HG03571 (cell line): Measurements from ENCODE around the gene IL6.
"Not testable (repeated sequence)": the region's sequence is repeated elsewhere in the genome, so short reads cannot be mapped to it uniquely, and the experiment has no call there.

Experiments used
- ATAC-seq: cut with Tn5 transposase; IDR thresholded peaks from one replicate; pipeline ENCODE4 v1.9.1; 2021; ENCODE audit not compliant: unreplicated experiment

Gene IL6

GRCh38 chr7:22726907-22727713 is at the start of gene IL6:
Gene IL6 (plus strand): TSS chr7:22727200. CDS start chr7:22727263, 63 bp downstream.
- ATAC-seq: no peak

- not testable (repeated sequence) for ATAC-seq
Observed at GRCh38 chr7:22677263-22677662, 49.7 kb upstream of the IL6 start.

- no peak for ATAC-seq
Observed at GRCh38 chr7:22677680-22678079, 49.3 kb upstream of the IL6 start.

- ATAC-seq: no peak
Observed at GRCh38 chr7:22680482-22680911, 46.5 kb upstream of the IL6 start.

- ATAC-seq: no peak
Observed at GRCh38 chr7:22681312-22681711, 45.7 kb upstream of the IL6 start.

- ATAC-seq: no peak
Observed at GRCh38 chr7:22681852-22682657, 44.9 kb upstream of the IL6 start.

- no peak for ATAC-seq
Observed at GRCh38 chr7:22683379-22683778, 43.6 kb upstream of the IL6 start.

GRCh38 chr7:22686620-22687019 is 40.4 kb upstream of the IL6 start:
- ATAC-seq: no peak

- ATAC-seq: no peak
Observed at GRCh38 chr7:22688084-22688483, 38.9 kb upstream of the IL6 start.

- ATAC-seq: not testable (repeated sequence)
Observed at GRCh38 chr7:22688934-22689333, 38.1 kb upstream of the IL6 start.

GRCh38 chr7:22694597-22695207 is 32.3 kb upstream of the IL6 start:
- peak; percentile 38 for ATAC-seq

GRCh38 chr7:22695476-22696132 is 31.4 kb upstream of the IL6 start:
- no peak for ATAC-seq

- ATAC-seq: no peak
Observed at GRCh38 chr7:22696541-22697228, 30.3 kb upstream of the IL6 start.

GRCh38 chr7:22697322-22697859 is 29.6 kb upstream of the IL6 start:
- ATAC-seq: no peak

GRCh38 chr7:22697876-22698606 is 29.0 kb upstream of the IL6 start:
- ATAC-seq: peak; percentile 71

GRCh38 chr7:22698767-22699166 is 28.2 kb upstream of the IL6 start:
- no peak for ATAC-seq

- no peak for ATAC-seq
Observed at GRCh38 chr7:22700559-22701002, 26.4 kb upstream of the IL6 start.

- ATAC-seq: no peak
Observed at GRCh38 chr7:22702516-22702915, 24.5 kb upstream of the IL6 start.

GRCh38 chr7:22703107-22703855 is 23.7 kb upstream of the IL6 start:
- ATAC-seq: not testable (repeated sequence)
